Stimulated activated CD8-positive, alpha-beta memory T cell treated with anti-CD3 and anti-CD28 coated beads, Interleukin-7, amount 100 ng/mL, for 48 hours (primary cell): ENCODE measurements around the gene KIAA0825.
"Not testable (repeated sequence)": the region's sequence is repeated elsewhere in the genome, so short reads cannot be mapped to it uniquely, and the experiment has no call there.

Experiments used
- DNase-seq, 2 donors: peaks; one replicate each; pipeline ENCODE4 v3.0.0-alpha.2; 2020; ENCODE audit warnings: low read depth in 1 of 2; ENCODE audit errors: extremely low read depth in 1 of 2

Gene KIAA0825

DNA sequence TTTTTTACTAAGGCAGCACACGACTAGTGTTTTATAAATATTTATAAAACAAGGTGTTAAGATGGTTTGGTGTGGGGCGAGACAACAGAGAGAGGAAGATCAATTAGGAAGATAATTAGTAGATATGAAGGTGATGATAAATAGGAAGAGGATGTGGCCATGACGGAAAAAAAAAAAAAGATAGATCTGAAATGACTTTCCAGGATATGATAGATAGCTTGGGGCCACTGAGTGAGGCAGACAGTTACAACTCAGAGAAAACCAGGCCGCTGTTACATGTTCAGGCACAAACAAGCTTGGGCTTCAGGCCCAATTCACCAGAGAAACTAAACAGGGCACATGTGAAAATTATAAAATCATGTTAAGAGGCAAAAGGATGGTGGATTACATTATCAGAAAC lies 43.2 kb downstream of the KIAA0825 start:
- DNase-seq = no peak

DNA sequence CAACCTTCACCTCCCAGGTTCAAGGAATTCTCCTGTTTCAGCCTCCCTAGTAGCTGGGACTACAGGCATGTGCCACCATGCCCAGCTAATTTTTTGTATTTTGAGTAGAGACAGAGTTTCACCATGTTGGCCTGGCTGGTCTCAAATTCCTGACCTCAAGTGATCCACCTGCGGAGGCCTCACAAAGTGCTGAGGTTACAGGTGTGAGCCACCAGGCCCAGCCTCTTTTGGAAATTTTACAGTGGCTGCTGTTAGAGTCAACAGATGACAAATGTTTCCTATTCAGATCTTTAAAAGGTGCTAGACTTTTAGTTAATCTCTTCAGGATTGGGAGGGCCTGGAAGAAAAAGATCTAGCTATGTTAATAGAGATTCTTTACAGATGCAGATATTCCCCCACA lies 45.1 kb downstream of the KIAA0825 start:
- not testable (repeated sequence) for DNase-seq

DNA sequence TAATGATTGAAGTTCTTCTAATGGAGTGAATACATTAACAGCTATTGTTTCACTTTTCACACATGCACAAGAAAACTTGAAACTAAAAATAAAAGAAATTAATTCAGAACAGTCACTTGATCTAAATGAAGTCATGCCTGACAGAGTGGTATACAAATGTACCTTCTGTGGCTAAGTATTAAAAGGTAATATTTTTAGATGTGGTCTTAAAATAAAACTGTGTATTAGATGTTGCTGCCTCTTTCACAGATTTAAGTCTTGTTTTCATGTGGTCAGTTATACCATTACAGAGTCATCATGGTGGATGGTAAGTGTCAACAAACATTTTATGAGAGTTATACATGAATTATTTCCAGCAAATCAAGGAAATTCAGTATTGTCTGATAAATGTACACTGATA lies 47.0 kb downstream of the KIAA0825 start:
- DNase-seq = no peak

DNA sequence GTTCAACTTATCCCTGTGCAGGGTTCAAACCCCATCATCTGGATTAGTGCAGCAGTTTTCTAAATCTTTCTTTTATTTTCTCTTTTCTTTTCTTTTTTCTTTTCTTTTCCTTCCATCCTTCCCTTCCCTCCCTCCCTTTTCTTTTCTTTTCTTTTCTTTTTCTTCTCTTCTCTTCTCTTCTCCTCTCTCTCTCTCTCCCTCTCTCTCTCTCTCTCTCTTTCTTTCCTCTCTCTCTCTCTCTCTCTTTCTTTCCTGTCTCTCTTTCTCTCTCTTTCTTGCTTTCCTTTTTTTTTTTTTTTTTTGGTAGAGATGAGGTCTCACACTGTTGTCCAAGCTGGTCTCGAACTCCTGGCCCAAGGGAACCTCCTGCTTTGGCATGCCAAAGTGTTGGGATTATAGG lies 53.6 kb downstream of the KIAA0825 start:
- DNase-seq = no peak

DNA sequence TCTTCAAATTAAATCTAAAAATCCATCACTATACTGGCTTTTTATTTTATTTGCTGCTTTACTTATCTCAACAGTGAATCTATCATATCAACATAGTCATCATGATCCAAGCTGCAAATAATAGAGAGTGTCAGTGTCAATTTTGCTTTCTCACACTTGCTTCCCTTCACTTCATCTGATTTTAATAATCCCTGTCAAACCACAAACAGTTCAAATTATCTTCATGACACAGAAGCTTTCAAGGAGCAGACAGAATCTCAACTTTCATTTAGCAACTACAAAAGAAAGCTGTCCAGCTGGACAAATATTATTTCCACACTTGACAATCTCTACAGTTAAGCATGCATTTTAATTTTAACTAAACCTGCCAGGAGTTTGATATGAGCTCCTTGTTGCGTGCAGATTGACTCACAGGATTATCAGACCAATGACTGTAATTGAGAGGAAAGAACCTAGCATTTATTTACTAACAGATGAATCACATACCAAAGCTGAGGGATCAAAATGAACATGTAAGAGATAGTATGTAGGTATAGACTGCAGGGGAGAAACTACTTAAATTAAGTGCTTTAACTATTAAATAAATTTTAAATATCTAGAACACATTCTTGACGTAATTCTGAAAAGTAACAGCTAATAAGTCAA lies 56.0 kb downstream of the KIAA0825 start:
- DNase-seq = no peak

DNA sequence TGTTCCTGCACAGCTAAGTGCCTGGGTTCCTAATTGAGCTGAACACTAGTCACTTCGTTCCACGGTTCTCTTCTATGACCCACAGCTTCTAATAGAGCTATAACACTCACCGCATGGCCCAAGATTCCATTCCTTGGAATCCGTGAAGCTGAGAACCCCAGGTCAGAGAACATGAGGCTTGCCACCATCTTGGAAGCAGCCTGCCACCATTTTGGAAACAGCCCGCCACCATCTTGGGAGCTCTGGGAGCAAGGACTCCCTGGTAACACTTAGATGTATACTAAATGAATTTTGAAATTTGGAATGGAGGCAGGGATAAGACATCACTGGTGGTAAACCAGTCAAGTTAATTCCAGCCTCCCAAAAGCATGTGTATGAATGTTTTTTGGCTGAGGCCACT lies 60.4 kb downstream of the KIAA0825 start:
- DNase-seq = no peak

DNA sequence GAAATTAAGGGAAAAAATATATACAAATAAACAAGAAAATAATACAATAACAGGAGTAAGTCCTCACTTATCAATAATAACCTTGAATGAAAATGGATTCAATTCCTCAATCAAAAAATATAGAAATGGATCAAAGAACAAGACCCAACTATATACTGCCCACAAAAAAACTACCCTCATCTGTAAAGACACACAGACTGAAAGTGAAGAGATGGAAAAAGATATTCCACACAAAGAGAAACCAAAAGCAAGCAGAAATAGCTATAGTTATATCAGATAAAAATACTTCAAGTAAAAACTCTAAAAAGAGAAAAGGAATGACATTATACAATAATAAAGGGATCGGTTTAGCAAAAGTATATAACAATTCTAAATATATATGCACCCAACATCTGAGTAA lies 66.5 kb downstream of the KIAA0825 start:
- no peak for DNase-seq

DNA sequence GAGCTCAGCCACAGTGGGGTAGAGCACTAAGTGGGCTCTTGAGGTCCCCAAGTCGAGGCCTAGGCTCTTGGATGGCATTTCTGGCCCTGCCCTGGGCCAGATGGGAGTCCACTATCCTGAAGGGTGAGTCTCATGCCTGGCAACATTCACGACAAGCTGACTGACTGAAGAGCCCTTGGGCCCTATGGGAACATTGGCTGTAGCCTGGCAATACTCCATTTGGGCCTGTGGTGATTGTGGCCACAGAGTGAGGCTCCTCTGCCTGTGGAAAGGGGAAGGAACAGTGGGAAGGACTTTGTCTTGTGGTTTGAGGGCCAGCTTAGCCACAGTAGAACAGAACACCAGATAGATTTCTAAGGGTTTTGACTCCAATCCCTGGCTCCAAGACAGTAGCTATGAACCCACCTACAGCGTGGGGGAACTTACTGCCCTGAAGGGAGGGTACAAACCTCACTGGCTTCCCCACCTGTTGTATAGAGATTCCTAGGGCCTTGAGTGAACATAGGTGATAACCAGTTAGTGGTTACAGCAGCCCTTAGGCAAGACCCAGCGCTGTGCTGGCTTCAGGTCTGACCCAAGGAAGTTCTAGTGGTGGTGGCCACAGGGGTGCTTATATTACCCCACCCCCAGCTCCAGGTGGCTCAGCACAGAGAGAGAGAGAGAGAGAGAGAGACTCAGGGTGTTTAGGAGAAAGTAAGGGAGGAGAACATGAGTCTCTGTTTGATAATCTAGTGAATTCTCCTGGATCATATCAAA lies 72.4 kb downstream of the KIAA0825 start:
- DNase-seq = no peak

DNA sequence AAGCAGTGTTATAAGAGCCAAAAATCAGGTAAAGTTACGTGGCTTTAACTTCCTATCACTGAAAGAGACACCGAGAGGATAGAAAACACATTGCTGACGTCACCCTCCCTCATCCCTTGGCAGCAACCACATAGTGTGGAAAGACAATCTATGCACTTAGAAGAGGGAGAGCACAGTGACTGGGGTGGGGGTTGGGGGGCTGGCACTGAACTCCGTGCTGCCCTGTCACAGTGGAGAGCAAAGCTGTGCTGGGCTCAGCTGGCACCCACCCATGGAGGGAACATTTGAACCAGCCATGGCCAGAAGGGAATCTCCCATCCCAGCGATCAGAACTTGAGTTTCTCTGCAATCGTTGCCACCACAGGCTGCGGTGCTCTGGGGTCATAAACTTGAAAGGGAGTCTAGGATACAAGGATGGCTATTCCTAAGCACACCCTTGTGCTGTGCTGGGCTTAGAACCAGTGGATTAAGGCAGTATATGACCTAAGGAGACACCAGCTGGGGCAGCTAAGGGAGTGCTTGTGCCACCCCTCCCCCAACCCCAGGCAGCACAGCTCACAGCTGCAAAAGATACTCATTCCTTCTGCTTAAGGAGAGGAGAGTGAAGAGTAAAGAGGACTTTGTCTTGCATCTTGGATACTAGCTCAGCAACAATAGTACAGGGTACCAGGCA lies 73.4 kb downstream of the KIAA0825 start:
- DNase-seq = no peak

DNA sequence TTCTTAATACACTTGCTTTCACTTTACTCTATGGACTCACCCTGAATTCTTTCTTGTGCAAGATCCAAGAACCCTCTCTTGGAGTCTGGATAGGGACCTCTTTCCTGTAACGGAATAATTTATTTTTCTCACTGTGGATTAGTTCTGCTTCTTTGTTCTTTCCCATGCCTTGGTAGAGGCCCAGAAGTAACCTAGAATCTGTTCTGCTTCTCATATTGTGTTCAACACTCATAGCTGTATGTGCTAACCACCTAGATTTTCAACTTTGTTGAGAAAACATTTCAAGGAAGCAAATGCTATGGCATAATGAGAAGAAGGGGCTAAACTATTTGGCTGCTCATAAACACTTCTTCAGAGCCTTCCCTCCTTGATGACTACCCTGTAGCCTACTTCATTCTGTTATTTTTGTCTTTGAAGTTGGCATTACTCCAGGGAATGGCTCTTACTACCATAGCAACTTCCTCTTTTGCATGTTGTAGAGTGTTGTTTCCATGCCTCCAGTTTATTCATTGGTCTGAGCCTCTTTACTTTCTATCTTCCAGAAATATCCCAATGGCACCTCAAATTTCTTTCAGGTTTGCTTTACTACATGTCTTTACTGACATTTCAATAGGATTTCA lies 74.3 kb downstream of the KIAA0825 start:
- DNase-seq = no peak

DNA sequence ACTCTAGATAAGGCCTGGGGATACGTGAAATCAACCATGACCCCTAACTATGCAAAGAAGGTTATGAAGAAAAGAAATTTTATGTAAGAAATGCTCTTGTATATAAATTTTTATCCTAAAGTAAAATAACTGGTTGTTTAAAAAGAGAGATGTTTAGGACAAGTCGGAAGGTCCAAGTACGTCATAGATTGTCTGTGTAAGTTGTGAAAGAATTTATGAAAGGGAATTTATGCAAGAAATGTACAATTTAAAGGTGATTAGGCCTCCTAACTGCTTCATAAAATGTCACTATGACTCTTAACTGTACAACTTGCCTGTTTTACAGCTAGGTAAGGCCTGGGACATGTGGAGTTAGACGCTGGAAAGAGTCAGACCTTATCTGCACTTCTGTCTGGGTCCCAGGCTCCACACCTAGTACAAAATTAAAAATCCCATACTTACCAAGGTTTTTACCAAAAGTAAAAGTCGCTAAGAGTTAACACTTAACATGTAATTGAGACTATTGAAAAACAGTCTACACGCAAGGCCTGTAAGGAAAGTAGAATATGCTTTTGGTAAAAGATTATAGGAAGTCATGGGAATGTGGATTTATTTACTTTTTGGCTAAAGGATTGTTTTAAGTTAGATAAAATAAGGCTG lies 77.4 kb downstream of the KIAA0825 start:
- DNase-seq = no peak

DNA sequence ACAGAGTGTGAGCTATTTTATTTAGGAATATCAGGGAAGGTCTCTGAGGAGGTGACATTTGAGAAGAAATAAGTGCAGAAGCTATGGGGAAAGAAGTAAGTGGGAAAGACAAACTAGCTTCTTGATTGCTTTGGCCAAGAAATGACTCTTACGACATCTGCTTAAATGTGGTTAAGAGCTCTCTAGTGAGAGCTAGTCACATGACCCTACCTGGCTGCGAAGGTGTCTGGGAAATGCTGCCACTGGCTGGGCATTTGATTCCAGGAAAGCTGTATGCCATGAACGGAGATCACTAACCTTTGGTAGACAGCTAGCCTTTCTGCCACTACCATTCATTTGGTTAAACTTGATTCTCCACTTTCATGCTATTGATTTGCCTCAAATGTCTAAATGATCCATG lies 80.1 kb downstream of the KIAA0825 start:
- DNase-seq = no peak

DNA sequence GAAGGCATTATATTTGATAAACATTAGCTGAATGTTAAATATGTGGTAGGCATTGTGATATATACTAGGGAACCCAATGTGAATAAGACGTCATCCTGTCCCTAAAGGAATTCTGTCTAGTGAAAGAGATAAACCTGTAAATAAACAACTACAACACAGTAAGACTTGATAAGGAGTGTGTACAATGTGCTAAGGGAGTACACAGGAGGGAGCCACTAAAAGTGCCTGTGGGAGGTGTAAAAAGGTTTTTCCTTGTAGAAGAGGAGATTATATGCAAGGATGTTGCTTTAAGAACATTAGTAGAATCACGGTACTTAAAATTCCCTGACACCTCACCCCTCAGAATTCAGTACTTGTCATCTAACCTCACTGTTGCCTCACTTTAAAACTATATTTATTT lies 91.7 kb downstream of the KIAA0825 start:
- no peak for DNase-seq

DNA sequence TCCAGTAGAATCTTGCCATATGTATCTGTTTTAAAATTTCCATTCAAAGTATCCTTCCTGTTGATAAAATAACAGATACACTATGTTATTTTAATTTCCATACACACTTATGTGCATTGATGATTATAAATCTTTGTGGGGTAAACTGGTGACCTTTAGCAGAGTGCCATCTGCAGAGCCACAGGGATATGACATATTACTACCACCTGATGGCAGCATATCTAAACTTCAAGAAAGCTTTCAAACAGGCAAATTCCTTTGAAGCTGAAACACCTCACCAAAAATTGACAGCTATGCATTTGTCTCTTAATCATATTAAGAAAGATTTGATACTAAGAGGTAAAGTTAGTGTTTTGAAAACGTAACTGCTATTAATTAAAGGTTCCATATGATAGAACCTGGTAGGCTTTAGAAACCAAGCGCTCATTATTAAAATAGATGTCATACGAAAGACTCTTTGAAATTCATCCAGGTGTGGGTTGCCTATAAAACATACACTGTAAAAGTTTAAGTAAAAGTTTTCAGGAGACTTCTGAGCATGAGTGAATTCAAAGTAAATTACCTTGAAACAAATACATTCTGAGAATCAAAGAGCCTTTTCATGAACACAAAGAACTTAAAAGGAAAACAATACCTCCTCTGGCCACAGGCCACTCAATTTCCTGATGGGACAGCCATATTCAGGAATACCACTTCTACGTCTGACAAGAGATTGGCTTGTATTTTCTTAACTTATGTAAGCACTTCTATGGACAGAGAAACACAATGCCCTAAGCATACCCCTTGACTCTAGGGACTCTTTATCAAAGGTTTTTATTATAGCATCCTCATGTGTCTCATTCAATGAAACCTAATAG lies 93.3 kb downstream of the KIAA0825 start:
- DNase-seq = no peak

DNA sequence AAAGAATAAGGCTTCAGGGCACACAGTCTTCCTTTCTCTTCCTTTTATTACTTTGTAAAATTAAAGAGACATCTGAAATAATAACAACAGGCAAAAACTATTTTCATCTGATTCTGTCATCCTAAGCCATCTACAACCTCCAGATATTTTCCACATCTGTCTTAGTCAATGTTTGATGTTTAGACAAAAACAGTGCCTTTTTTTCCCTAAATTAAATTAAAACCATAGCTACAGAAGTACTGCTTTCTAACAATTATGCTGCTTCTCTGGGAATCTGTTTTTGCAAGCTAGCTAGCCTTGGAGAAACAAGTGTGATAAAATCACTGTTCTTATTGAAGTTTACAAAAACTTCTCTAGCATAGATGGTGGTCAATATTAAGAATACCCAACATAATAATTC lies 95.4 kb downstream of the KIAA0825 start:
- no peak for DNase-seq

DNA sequence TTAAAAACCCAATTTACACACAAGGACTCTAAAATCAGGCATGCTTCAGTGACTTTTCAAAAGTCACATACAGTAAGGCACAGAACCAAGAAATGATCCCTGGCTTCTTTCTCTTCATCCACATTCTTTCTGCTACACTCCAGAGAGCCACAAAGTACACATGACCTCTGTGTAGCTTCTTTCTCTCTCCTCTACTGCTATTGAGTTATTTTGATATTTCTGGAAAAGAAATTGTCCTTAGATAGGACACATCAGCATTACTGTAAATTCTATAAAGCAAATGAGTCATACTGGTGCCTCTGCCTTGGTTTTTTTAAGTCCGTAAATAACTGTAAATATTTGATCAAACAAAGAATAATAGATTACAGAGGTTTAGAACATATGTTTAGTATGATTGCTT lies 96.3 kb downstream of the KIAA0825 start:
- no peak for DNase-seq

DNA sequence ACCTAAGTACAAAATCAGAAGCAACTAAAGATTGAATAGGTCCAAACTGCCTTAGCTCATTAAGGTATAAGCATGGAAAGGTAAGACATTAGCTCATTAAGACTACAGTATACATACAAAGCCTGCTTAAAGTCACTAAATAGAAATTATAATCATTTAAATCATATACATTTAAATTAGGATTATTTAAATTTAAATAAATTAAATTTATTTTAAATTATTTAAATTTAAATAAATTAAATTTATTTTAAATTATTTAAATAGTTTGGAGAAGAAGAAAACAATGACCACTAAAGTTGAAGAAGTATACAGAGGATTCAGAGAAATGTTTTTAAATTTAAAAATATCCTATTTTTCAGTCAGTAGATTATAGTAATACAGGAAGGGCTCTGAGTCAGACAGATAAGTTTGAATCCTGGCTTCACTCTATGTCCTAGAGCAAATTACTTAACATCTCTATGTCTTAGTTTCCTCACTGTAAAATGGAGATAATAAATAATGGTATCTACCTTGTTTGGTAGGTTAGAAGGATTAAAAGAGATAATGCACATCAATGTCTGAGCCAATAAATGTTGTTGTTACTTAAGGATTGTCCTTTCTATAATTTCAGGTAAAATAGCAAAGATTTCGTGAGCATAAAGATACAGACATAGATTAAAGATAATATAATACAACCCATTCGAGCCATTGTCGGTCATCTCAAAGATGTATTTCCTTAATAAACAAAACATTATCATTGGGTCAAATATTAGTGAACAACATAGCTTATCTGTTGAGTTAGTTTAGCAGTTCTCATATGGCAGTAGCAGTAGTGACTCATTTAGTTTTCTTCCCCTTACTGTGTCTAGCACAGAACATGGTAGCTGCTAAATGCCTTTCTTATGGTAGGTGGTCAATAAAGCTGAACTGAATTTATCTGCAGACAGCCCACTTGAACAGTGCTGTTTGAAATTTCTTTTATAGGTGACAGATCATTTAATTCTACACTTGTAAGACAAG lies 100.6 kb downstream of the KIAA0825 start:
- DNase-seq = no peak

DNA sequence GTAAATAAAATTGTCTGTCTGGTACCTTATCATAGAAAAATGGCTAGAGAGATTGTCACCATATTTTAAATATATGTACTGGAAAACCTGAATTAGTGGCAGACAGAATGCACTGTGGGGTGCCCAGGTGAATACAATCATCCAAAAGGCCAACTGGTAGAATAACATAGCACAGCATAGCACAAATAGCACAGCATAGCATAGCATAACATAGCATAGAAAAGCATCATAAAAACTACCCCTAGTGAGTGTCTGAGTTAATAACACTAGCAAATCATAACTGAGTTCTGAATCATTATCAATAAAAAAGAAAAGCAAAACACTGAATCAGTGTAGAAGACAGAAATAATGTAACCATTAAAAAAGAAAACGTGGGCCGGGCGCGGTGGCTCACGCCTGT lies 102.3 kb downstream of the KIAA0825 start:
- no peak for DNase-seq

DNA sequence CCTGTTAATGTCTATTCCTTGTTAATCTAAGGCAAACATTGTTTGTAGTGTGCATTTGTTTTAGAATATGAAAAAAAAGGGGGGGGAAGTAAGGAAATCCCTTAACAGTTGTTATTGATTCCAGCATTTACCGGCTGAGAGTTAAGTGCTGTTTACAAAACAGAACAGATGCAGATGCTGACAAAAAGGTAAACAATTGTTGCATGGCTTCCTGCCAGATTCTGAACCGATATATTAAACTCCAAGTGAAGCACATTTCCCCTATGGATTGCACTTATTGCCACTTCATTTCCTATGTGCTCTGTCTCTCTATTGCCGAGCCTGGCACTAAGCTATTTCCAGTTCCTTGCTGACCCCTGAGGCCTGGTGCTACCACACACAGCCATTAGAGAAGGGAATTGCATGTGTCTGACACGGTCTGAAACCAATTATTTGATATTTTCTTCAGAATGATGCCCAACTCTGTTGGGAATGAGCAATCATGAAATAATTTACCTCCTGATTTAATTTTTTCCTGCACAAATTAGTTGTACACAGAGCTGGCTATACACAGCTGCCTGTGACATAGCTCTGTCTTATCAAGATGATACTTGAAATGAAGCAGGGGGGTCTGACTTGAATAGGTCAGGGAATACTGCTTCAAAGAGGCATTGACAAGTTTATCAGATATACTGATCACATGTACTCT lies 109.8 kb downstream of the KIAA0825 start:
- no peak for DNase-seq
